ENCODE results near the gene RRP1.

GRCh38 chr21:43851593-43851992, 62.2 kb downstream of the RRP1 start:
- TF ChIP-seq EZH2 (IDR thresholded peaks at IDR 0.05) = no peak
- no peak for TF ChIP-seq POLR2AphosphoS5 (IDR thresholded peaks at IDR 0.05; ENCODE audit: borderline replicate concordance, low read depth, low read length)

All from SK-N-MC (cell line).